GM21528 (cell line): ENCODE data around the gene CUEDC1.
"Not testable (repeated sequence)": the region's sequence is repeated elsewhere in the genome, so short reads cannot be mapped to it uniquely, and the experiment has no call there.

ENCODE experiments used
- ATAC-seq: cut with Tn5 transposase; IDR thresholded peaks from one replicate; pipeline ENCODE4 v1.9.1; 2021; ENCODE audit warnings: mild to moderate bottlenecking, moderate library complexity; ENCODE audit not compliant: unreplicated experiment, low FRiP score

The CUEDC1 gene

DNA sequence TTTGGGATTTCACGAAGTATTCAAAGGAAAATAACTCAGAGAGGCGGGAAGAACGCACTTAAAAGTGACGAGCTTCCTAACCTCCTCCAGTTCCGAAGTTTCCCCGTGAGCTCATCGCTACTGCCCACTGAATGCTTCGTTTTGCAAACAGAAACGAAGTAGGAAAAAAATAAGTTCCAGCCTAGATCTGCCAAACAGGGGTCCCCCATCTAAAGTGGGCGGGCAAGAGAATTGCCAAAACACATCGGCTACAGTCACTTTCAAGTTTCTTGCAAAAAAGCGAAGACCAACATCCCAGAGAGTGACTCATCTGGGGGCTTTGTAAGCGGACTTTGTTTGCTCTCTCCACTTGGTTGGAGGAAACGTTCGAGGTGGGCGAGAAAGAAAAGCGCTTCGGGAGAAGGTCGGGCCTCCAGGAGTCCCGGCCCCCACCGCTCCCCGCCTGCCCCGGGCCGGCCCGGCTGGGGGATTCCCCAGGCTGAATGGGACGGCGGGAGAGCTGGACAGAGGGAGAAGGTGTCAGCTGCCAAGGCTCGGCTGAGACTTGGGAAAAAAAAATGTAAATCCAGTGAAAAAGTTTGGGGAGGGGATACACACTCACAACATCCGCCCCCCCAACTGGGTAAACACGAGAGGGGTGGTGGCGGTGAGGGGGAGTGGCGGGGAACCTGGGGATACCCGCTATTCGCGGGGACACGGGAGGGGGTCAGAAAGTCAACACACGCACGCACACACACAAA, 31.8 kb upstream of the CUEDC1 start:
- peak; percentile 24 for ATAC-seq

DNA sequence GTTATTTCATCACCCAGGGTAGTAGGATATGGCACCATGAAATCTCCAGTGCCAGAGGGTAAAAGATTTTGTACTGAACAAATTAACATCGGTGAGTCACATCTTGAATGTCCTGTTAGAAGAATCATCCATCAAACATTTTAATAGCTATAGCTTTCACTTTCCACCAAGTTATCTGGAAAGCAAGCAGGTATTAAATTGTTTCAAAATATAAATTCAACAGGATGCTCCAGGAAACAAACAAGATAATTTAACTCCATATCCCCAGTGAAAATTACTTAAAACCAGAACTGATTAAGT, 30.4 kb upstream of the CUEDC1 start:
- no peak for ATAC-seq

DNA sequence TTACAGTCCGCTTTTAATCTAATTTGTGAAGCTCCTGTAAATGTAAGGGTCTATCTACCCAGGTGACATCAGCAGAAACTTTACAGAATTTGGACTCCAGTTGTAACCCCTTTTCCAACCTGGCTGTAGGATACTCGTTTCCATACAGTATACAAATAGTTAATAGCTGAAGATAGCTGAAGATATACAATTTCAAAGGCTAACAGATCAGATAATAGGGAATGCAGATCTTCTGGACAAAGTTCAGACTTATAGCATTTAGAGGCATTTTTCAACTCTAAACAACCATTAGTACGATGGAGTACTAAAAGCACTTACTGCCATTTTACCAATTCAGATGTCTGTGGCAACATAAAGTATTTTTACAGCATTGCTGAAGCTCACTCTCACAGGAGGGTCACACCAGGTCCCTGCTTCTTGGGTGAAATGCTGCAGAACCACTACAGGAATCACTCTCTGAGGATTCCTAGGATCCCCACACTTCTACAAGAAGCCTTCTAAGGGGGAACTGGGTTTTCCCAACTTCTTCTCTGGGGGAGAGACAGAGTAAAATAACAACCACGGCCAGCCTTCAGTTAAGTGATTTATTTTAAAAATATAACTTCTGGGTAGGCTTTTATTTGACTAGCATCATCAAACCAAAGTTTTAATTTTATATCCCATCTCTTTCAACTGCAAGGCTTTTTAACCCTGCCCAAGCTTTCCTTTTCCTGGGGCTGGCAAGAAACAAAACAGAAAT, 29.9 kb upstream of the CUEDC1 start:
- ATAC-seq: no peak

DNA sequence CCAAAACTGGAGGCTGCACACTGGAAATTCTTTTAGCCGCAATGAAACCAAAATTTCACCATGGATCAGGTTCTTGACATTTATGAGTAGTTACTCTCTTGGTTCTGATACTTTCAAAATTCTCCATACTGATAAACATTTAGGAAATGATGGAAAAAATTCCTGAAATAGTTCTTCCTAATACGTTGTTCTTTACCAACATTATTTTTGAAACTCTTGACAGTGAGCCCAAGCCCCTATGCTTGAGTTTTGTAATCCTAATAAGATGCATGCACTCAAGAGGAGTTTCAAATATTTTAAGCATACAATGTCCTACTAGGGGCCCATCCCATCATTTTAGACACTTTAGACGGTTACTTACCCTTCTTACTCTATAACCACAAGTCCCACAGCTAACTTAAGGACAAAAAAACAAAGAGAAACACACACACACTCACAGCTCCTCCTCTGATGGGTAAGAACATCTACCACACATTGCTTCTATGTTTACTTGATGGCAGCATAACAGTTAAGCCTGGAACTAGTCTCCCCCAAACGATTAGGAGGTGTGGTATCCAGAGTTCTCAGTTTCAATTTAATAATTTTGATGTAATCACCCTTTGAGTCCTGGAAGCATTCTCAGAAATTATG, 29.2 kb upstream of the CUEDC1 start:
- no peak for ATAC-seq

DNA sequence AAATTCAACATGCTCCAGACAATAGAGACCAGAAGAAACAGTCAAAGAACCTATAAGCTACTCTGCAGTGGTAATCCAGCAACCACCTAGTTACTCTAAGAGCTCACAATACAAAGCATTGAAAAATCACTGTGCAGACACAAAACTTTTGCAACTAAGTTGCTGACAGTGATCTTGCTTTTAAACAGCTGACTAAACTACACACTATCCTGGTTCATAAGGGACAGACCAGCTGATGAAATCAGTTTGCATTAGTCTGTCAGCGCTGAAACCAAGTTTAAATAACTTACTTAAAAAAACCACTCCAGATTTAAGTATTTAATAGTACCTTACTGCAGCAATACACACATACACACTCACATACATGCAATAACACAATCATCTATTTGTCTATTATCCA, 28.2 kb upstream of the CUEDC1 start:
- ATAC-seq: no peak

DNA sequence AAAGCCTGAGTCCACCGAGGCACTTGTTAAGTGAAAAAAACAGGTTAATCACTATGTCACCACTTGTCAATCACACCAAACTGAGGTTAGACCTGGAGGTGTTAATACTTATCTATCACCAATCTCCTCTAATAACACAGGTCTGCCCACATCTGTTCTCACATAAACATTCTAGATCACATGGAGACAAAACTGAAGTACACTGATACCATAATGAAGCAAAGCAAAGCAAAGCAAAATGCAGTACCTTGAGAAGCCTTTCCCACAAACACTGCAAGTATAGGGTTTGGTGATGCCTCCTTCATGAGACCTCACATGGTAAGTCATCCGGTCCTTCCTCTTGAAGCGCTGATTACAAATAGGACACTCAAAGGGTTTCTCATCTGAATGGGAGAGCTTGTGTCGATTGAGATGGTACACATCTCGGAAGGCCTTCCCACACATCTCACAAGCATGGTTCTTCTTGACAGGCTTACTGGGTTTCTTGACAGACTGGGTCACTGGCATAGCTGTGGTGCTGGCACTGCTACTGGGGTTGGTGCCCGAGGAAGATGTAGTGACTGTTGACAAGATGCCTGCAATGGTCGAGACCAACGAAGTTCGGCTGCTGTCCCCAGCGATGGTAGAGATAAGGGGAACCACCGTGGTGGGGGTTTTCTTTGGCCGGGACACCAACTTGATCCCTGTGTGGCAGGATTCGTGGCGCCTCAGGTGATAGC, 27.4 kb upstream of the CUEDC1 start:
- no peak for ATAC-seq

DNA sequence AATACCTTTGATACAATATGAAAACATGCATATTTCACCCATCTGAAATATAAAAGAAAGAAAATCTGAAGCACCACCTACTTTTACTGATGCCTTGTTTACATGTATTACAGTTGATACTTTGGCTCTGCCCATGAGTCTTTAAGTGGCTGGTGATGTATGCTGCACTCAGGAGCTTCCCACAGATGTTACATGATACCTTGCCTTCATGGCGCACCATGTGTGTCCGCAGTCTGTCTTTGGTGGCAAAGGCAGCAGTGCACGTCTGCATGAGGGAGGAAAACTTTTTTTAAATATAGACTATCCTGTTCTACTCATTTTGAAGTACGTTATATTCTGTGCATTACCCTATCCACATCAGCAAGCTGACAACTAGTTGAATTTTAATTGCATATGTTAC, 25.3 kb upstream of the CUEDC1 start:
- no peak for ATAC-seq

DNA sequence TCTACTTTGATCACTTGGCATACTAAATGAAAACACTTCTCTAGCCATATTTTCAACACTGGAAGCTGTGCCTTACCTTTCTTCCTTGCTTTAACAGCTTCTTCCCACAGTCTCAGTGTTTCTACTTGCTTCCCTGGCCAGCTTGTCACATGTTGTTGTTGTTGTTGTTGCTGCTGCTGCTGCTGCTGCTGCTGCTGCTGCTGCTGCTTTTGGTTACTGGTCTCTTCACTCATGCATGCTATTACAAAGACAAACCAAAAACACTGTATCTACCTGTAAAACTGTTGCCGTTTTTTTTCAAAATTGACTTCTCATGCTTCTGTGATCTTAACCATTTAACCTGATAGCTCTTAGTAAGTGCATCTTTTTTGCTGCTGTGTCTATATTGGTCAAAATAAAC, 23.9 kb upstream of the CUEDC1 start:
- no peak for ATAC-seq

DNA sequence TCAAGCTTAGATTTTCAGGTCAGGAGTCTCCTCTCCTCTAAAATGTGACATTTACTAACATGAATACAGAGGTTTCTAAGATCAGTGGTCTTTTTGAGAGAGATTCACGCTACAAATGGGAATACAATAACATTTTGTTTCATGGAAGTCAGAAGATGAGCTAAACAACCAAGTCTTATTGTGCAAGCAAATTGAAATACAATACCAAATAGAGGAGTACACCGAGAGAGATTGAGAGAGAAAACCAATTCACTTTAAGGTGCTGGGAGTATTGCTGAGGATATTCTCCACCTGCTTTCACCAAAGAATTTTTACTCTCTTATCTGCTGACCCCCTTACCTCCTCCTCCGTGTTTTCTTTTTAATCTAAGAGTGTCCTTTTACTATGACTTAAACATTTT, 21.4 kb upstream of the CUEDC1 start:
- ATAC-seq: no peak

DNA sequence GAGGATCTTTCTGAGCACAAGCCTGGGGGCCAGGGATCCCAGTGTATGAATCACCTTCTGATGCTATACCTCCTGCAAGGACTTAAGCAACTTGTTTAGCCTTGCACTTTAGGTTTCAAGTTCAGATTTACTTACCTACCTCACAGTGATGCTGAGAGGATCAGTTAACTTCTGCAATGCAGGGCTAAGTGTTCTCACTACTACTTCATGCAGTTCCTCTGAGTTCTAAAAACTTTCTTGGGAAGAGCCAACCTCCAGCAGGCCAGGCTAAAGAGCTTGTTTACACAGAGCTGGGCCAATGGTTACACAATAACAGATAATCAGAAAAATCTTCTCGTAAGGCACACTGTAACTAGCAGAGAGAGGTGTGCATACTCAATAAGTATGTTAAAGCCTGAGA, 19.8 kb upstream of the CUEDC1 start:
- no peak for ATAC-seq

DNA sequence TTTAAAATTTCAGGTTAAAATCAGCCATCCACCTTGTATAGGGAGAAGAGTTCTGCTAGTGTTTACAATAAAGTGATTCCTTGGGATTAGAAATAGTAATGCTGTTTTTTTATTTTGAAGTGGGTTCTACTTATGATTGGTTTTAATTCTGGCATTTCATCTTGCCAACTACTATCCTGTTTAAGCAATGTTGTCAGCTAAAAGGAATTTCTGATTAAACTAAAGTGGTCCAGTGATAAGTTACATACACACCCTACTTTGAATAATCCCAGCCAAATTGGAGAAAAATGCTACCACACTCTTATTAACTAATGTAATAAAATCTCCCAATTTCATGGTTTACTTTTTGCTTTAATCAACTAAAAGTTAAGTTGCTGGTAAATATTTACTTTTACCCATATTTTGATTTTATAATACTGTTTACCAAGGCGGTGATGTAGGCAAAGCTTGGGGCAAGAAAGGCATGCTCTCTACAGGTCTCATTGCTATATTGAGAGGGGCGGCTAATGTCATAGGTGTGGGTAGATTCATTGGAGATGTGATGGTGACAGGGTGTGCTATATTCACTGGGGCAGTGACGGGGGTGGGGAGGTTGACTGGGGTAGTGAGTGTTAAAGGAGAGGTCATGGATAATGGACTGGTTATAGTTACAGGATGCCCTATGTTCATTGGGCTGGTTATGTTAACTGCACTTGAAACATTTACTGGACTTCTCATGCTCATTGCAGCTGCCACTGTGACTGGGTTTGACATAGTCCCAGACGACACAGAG, 19.0 kb upstream of the CUEDC1 start:
- ATAC-seq: not testable (repeated sequence)

DNA sequence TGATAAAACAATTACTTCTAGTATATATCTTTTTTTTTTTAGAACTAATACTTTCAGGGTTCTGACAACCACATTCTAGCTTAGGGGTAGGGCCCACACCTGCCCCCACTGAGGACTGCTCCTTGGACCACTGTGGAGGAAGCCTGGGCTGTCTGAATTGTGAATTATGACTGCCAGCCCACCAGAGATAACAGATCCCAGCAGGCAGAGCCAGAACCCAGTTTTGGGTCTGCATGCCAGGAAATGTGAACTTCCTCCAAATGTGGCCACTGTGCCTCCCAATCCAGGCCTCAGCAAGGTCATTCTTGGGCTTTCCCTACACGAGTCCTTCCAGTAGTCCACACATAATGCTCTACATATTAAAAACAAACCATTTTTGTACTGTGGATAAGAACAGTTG, 16.9 kb upstream of the CUEDC1 start:
- no peak for ATAC-seq

DNA sequence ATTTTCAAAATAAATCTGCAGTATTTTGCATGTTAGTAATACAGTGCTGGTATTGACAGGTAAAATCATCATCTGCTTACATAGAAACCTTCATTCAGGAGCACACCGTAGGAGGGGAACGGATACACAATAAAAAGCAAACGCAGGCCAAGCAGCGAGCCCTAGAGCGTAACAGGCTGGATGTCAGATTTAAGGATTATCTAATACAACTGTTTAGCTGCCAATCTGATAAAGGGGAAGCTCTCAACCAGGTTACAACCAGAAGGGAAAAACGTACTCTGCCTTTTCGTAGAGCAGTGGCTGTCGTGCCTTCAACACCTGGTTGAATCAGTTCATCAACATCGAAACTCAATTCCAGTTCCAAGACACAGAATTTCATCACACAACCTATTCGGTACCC, 16.4 kb upstream of the CUEDC1 start:
- no peak for ATAC-seq

DNA sequence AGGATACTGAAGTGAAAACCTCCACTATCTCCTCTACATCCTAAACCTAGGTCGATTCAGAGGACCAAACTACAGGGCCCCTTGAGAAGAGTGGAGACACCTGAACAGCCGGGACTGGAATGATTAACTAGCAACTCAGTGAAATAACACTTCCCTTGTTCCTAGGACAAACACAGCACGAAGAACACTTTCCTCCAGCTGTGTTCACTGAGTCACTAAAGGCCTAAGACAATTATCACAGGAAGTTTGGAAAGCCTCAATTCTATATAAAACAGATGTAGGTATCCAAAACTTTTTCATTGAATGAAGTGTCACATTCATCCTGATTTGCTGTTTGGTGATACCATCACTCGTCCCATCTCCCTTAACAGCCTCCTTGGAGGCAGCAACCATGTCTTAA, 15.5 kb upstream of the CUEDC1 start:
- ATAC-seq: no peak

DNA sequence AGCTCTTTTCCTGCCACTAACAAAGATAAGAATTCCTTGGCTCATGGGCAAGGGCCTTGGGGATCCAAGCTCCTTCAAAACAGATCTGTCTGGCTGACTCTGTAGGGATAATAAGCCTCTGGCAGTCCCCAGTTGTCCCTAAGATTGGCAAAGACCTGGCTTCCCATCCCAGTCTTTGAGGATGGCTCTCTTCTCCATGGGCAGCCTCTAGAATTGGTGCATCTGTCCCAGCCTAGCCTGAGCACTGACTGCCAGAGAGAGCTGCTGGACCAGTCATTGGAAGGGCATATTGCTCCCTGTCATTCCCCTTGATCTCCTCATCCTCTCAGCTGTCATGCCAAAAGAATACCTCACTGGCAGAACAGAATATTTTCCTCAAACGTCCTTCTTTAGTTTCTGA, 13.2 kb upstream of the CUEDC1 start:
- ATAC-seq: no peak

DNA sequence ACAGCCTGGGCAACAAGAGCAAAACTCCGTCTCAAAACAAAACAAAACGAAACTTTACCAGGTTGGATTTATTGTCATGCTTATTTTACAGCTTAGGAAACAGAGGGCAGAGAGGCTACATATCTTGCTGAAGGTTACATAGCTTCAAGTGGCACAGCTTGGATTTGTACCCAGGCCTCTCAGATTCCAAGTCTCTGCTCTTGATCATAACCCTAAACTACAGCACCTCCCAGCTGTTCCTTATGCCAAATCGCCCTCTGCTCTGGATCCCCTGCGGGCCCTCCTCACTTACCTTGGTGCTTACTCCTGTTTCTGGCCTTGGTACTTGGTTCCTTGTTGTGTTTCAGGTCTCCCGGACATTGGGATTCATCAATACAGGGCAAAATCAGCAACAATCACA, 11.7 kb upstream of the CUEDC1 start:
- no peak for ATAC-seq

DNA sequence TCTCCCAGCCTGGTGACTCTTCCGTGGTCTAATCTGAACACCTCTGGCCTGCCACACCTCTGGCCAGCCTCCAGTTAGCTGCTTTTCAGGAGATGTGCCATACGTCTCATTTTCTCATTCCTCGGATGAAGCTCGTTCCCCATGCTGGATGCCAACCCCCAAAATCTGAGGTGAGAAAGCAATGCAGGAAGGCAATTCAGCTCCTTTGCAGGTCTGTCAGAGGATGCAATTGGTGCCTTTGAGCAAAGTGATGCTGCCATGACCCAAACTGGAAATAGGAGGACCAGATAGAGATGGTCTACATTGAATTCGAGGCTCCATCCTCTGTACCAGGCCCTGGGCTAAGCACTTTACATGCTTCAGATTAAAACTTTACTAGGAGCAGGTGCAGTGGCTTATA, 11.0 kb upstream of the CUEDC1 start:
- no peak for ATAC-seq

DNA sequence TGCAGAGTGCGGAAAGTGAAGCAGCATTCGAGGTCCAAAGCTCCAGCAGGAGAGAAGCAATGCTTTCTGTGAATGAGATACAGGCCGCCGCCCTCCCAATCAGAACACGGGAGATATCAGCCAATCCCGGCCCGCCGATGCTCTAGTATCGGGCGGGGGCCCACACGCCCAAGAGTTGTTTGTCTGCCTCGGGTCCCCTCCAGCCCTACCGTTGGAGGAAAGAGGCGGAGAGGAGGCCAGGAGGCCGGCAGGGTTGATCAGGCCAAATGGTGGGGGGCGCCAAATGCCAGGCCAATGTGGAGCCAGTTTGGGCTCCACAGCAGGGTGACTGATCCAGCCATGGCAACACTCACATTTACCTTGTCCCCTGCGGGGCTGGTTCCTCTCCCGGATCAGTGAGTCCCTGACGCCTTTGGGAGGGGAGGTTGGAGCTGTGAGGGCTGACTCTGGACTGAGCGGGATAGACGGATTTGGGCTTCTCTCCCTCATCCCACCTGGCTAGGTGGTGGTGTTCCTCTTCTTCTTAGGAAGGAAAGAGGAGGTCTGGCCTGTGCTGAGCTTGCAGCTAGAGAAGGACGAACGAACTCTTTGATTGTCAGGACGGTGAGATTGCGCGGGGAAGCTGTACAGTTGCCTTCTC, 10.4 kb upstream of the CUEDC1 start:
- ATAC-seq: no peak

DNA sequence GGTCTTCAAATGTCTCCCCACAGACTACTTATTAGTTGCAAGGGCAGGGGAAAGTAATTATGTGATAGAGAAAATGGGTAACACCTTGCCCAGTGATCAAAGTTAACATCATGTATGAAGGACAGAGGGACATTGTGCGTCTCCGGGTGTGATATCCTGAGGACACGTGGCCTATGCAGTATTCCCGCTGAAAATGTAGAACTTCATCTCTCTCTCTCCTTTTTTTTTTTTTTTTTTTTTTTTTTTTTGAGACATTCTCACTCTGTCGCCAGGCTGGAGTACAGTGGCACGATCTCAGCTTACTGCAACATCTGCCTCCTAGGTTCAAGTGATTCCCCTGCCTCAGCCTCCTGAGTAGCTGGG, 7.9 kb upstream of the CUEDC1 start:
- ATAC-seq: no peak
